GM12878 (cell line): ENCODE measurements around the gene PCSK6. TPM values are rescaled to one million over a fixed set of nuclear protein-coding genes. Genes with fewer than 3 reads are reported as not detected.

Source experiments
- ATAC-seq: fragments of 200-7000 bp; cut with Tn5 transposase; 3 replicates; pipeline ENCODE4 v1.9.1; 2020; ENCODE audit warnings: mild to moderate bottlenecking, moderate library complexity
- BruUV-seq: library from RNA; stranded (reverse); fragments of 400-500 nt; replicated peaks from 2 replicates; lab custom pipeline; 2021; lab: Mats Ljungman, UMichigan
- CTCF ChIA-PET: fragments of 300-600 bp; sonication (Branson Sonifier 250); formaldehyde crosslinking; extraction: SDS; loops from one replicate; lab custom pipeline; 2021; ENCODE audit warnings: inconsistent platforms; lab: Yijun Ruan, JAX
- POLR2A ChIA-PET: fragments of 350-600 bp; formaldehyde crosslinking; extraction: SDS; loops from one replicate; lab custom pipeline; 2021; ENCODE audit warnings: inconsistent platforms; lab: Charles Lee
- RAD21 ChIA-PET: fragments of 300-600 bp; sonication (Branson Sonifier 250); formaldehyde crosslinking; loops from one replicate; lab custom pipeline; 2023; ENCODE audit warnings: antibody characterized with exemption; ENCODE audit not compliant: unreplicated experiment; lab: Charles Lee
- SMC1A ChIA-PET: fragments of 300-600 bp; sonication (Branson Sonifier 250); formaldehyde crosslinking; loops from one replicate; lab custom pipeline; 2023; ENCODE audit not compliant: unreplicated experiment, uncharacterized antibody; lab: Charles Lee
- DNase-seq: peaks from one replicate; pipeline ENCODE4 v3.0.0-alpha.2; 2011; ENCODE audit warnings: low read depth, low spot score
- FAIRE-seq: peaks from 3 replicates; lab custom pipeline; 2011; peaks lifted over from hg19 to GRCh38; lab: Jason Lieb, UNC
- H2AFZ ChIP-seq: 2 replicates; pipeline ENCODE4 v1.6.0; 2011; ENCODE audit warnings: low read depth, low read length, control low read depth; ENCODE audit not compliant: control insufficient read depth
- H3K27ac ChIP-seq: 2 replicates; pipeline ENCODE4 v1.5.1; 2011; ENCODE audit warnings: control low read depth; ENCODE audit not compliant: control insufficient read depth, insufficient read depth
- H3K27me3 ChIP-seq, 2 experiments: replicated peaks in 1 of 2; 2 replicates each; pipeline versions ENCODE4 v1.6.0 to v1.6.1; 2011; ENCODE audit warnings: low read length in 1 of 2; ENCODE audit not compliant: control insufficient read depth in 2 of 2, insufficient read depth in 2 of 2
- H3K36me3 ChIP-seq, 2 experiments: 2 replicates each; pipeline ENCODE4 v1.5.1; 2011; ENCODE audit warnings: low read length in 1 of 2; ENCODE audit not compliant: control insufficient read depth in 2 of 2, insufficient read depth in 2 of 2
- H3K4me1 ChIP-seq: 2 replicates; pipeline ENCODE4 v1.6.1; 2011; ENCODE audit warnings: mild to moderate bottlenecking, low read length, moderate library complexity, mixed read lengths; ENCODE audit not compliant: control insufficient read depth, insufficient read depth
- H3K4me2 ChIP-seq: 2 replicates; pipeline ENCODE4 v1.6.0; 2011; ENCODE audit warnings: control low read depth; ENCODE audit not compliant: control insufficient read depth, insufficient read depth
- H3K4me3 ChIP-seq: fragments of 200-600 bp; sonication (generic); 2 replicates; pipeline ENCODE4 v1.5.1; 2016
- H3K79me2 ChIP-seq: 2 replicates; pipeline ENCODE4 v1.6.0; 2011; ENCODE audit warnings: low read length; ENCODE audit not compliant: control insufficient read depth, insufficient read depth
- H3K9ac ChIP-seq: 2 replicates; pipeline ENCODE4 v1.8.0; 2011; ENCODE audit warnings: low read length, control low read depth, mixed read lengths; ENCODE audit not compliant: control insufficient read depth, insufficient read depth
- H3K9me3 ChIP-seq: replicated peaks from 3 replicates; pipeline ENCODE4 v1.5.1; 2011; ENCODE audit warnings: mild to moderate bottlenecking, low read length; ENCODE audit not compliant: control insufficient read depth, insufficient read depth
- H4K20me1 ChIP-seq: 2 replicates; pipeline ENCODE4 v1.6.0; 2011; ENCODE audit not compliant: control insufficient read depth, insufficient read depth
- ATF7 ChIP-seq: fragments of 450-650 bp; IDR thresholded peaks from 2 replicates; pipeline ENCODE4 v1.6.1; 2016; ENCODE audit warnings: low read depth, mild to moderate bottlenecking
- CBFB ChIP-seq: IDR thresholded peaks from 2 replicates; pipeline ENCODE4 v1.6.1; 2016; ENCODE audit warnings: antibody characterized with exemption, low read depth
- GATAD2B ChIP-seq: fragments of 450-650 bp; conservative IDR thresholded peaks from 2 replicates; pipeline ENCODE4 v1.6.1; 2017; ENCODE audit warnings: low read depth, mild to moderate bottlenecking, moderate library complexity
- NFIC ChIP-seq: IDR thresholded peaks from 2 replicates; pipeline ENCODE4 v1.6.1; 2012; ENCODE audit warnings: low read depth, mild to moderate bottlenecking, inconsistent platforms, low read length, moderate library complexity
- NFYA ChIP-seq: IDR thresholded peaks from 2 replicates; pipeline ENCODE4 v1.6.1; 2011; ENCODE audit warnings: low read depth, mild to moderate bottlenecking, low read length, improper control_type of control experiment, borderline replicate concordance
- PBX3 ChIP-seq: IDR thresholded peaks from 2 replicates; pipeline ENCODE4 v1.6.1; 2011; ENCODE audit warnings: mild to moderate bottlenecking, low read depth, low read length, moderate library complexity; ENCODE audit not compliant: insufficient replicate concordance
- SRF ChIP-seq, 2 experiments: IDR thresholded peaks; 2 replicates each; pipeline ENCODE4 v1.6.1; 2011; ENCODE audit warnings: low read depth in 2 of 2, low read length in 2 of 2, mild to moderate bottlenecking in 1 of 2, moderate library complexity in 1 of 2
- STAT1 ChIP-seq: fragments of 450-650 bp; conservative IDR thresholded peaks from 2 replicates; pipeline ENCODE4 v1.6.1; 2014; ENCODE audit warnings: antibody characterized with exemption, mild to moderate bottlenecking
- TBL1XR1 ChIP-seq: IDR thresholded peaks from 2 replicates; pipeline ENCODE4 v1.6.1; 2012; ENCODE audit warnings: low read depth, low read length, improper control_type of control experiment
- TCF3 ChIP-seq: IDR thresholded peaks from 2 replicates; pipeline ENCODE4 v1.6.1; 2012; ENCODE audit warnings: low read depth, mild to moderate bottlenecking, low read length, borderline replicate concordance; ENCODE audit not compliant: insufficient read depth
- WGBS: methylation state at CpG from one replicate; pipeline ENCODE4 v1.1.6; 2016; ENCODE audit warnings: low lambda C conversion rate; ENCODE audit not compliant: insufficient replicate concordance, insufficient coverage; ENCODE audit errors: missing lambda C conversion rate; 5-methylcytosine and 5-hydroxymethylcytosine counted together
- in situ Hi-C: fragments of 300-500 bp; cut with MboI; formaldehyde crosslinking; loops from 9 replicates; pipeline ENCODE4 v1.14.3; 2018; ENCODE audit warnings: mixed read lengths
- intact Hi-C: fragments of 100-400 bp; cut with micrococcal nuclease; formaldehyde crosslinking; loops from one replicate; pipeline ENCODE4 v1.14.2; 2022; ENCODE audit not compliant: unreplicated experiment
- polyA plus RNA-seq, 11 experiments: library from polyadenylated mRNA; depleted of rRNA in 4 of 11; unstranded in 6 of 11; stranded (reverse) in 5 of 11; fragments of >200 nt; fragmentation: Nextera tagmentation in 4 of 11; fragmentation: Illumina TruSeq in 1 of 11; extraction: Ambion mirVana in 4 of 11; extraction: Trizol in 1 of 11; gene quantifications; 1 replicate in 1 of 11; 2 replicates in 10 of 11; pipeline versions ENCODE4 v1.2.1 to v1.2.3, GENCODE V29; 2011 to 2016; ENCODE audit warnings: inconsistent platforms in 2 of 11, missing spikeins in 2 of 11, low read depth in 1 of 11
- total RNA-seq, 4 experiments: library from RNA; depleted of rRNA in 3 of 4; stranded (reverse); fragments of >200 nt in 3 of 4; fragmentation: Illumina TruSeq in 1 of 4; extraction: Trizol in 1 of 4; gene quantifications; 2 replicates each; pipeline versions ENCODE4 v1.2.1 to v1.2.3, GENCODE V29; 2013 to 2021
- TF ChIP-seq, protein P1 (sequence below): IDR thresholded peaks from 2 replicates; pipeline ENCODE4 v1.6.1; 2012; ENCODE audit warnings: low read depth, low read length, improper control_type of control experiment

PCSK6 gene
- total and polyA plus RNA-seq, 10 of the 15 experiments (the other 5 are each of a cell fraction or from before 2014, with no cell fraction given): 0.19 to 0.67 (median 0.25) TPM; not detected in 4

GRCh38 chr15:101382544-101382943 is 107.0 kb downstream of the PCSK6 start:
- no peak overlapping the region for H3K4me3 ChIP-seq
- intact Hi-C loops: no loop called here
- no peaks in the 10 kb centered on the region for H3K36me3 ChIP-seq
- in situ Hi-C loops: no loop called here
- FAIRE-seq (no peak), DNase-seq (no peak), ATAC-seq (no peak)
- H3K9me3 ChIP-seq: no peaks in the 10 kb centered on the region
- CTCF ChIA-PET: no interaction called here
- H3K9ac ChIP-seq: no peak overlapping the region
- TF ChIP-seq NFYA: no peak
- no peak for TF ChIP-seq GATAD2B
- no peak overlapping the region for H3K27ac ChIP-seq
- H4K20me1 ChIP-seq: no peaks in the 10 kb centered on the region
- POLR2A ChIA-PET: interaction anchor here (0.7 kb wide), 1 partner anchor 1565 kb away, joined by 4 read pairs; no protein-coding TSS in a partner anchor
- no peaks in the 10 kb centered on the region for H3K4me1 ChIP-seq
- RAD21 ChIA-PET: no interaction called here
- H3K79me2 ChIP-seq: no peaks in the 10 kb centered on the region
- 46% methylated on average over 7 of the region's 7 CpGs for WGBS
- H3K27me3 ChIP-seq: peaks cover 0 to 5% of the 10 kb centered on the region in 2 experiments; a peak in 1 of 4 replicates
- no peak overlapping the region for H2AFZ ChIP-seq
- SMC1A ChIA-PET: no interaction called here
- H3K4me2 ChIP-seq: no peak overlapping the region
- no TSS peak for BruUV-seq

DNA sequence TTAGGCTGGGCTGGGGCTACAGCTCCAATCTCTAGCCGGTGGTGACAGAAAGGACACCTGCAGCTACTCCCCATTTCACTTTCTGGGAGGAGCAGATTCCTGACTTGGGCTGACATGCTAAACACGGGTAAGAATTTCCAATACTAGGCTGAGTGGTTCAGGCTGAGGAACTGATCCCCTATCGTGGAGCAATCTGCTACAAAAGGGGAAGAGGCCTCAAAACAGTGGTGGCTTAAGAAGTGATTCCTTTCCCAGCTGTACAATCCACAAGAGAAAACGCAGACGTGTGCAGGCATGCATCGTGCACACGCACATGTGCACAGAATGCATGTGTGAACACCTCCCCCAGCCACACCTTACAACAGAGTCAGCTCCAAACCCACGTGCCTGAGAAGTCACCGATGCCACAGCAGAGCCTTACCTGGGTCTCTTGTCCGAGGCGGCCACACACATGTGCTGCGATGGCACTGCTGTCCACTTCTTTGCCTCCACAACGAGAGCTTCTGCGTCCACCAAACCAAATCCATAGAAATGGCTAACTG is 107.8 kb downstream of the PCSK6 start:
- H3K4me3 ChIP-seq: no peak overlapping the region
- DNase-seq (no peak), ATAC-seq (no peak), FAIRE-seq (no peak)
- in situ Hi-C loops: no loop called here
- intact Hi-C loops: no loop called here
- no peaks in the 10 kb centered on the region for H3K36me3 ChIP-seq
- no peaks in the 10 kb centered on the region for H3K4me1 ChIP-seq
- H3K4me2 ChIP-seq: no peak overlapping the region
- ChIA-PET SMC1A (no interaction called here), CTCF (no interaction called here), RAD21 (no interaction called here), POLR2A (no interaction called here)
- no peaks in the 10 kb centered on the region for H3K9me3 ChIP-seq
- BruUV-seq: no TSS peak
- no peaks in the 10 kb centered on the region for H3K79me2 ChIP-seq
- H3K27me3 ChIP-seq: peaks cover 0 to 5% of the 10 kb centered on the region in 2 experiments; a peak in 1 of 4 replicates
- WGBS: 61% methylated on average over 14 of the region's 14 CpGs
- no peaks in the 10 kb centered on the region for H4K20me1 ChIP-seq
- H2AFZ ChIP-seq: no peak overlapping the region
- no peak overlapping the region for H3K9ac ChIP-seq
- no peak overlapping the region for H3K27ac ChIP-seq
- no peak for TF ChIP-seq SRF (IDR thresholded peaks at IDR 0.05; ENCODE audit: low read depth in 2 of 2, low read length in 2 of 2)
- no peak for TF ChIP-seq ATF7
- TF ChIP-seq NFIC: no peak
- TF ChIP-seq, protein P1, sequence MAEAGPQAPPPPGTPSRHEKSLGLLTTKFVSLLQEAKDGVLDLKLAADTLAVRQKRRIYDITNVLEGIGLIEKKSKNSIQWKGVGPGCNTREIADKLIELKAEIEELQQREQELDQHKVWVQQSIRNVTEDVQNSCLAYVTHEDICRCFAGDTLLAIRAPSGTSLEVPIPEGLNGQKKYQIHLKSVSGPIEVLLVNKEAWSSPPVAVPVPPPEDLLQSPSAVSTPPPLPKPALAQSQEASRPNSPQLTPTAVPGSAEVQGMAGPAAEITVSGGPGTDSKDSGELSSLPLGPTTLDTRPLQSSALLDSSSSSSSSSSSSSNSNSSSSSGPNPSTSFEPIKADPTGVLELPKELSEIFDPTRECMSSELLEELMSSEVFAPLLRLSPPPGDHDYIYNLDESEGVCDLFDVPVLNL: no peak
- TF ChIP-seq CBFB: no peak
- no peak for TF ChIP-seq TCF3
- TF ChIP-seq STAT1: no peak
- no peak for TF ChIP-seq PBX3
- no peak for TF ChIP-seq TBL1XR1
